Dermis microvascular lymphatic vessel endothelial cell (primary cell): ENCODE results near the gene SHC4. TPM values are rescaled to one million over a fixed set of nuclear protein-coding genes. Genes with fewer than 3 reads are reported as not detected.
A peak's percentile ranks its signal among the peaks of the same experiment; 100 is the strongest.
"Not testable (repeated sequence)": the region's sequence is repeated elsewhere in the genome, so short reads cannot be mapped to it uniquely, and the experiment has no call there.

Source experiments
- DNase-seq, 2 donors: peaks; one replicate each; pipeline versions ENCODE4 v3.0.0 to v3.0.0-alpha.2; 2010; ENCODE audit warnings: low read depth in 2 of 2
- total RNA-seq: library from RNA; depleted of rRNA; stranded (reverse); fragments of >200 nt; gene quantifications from 2 replicates; pipeline ENCODE4 v1.2.1, GENCODE V29; 2014

SHC4 gene
- total RNA-seq, 1 donor from 2014 or later: 0.51 TPM

DNA sequence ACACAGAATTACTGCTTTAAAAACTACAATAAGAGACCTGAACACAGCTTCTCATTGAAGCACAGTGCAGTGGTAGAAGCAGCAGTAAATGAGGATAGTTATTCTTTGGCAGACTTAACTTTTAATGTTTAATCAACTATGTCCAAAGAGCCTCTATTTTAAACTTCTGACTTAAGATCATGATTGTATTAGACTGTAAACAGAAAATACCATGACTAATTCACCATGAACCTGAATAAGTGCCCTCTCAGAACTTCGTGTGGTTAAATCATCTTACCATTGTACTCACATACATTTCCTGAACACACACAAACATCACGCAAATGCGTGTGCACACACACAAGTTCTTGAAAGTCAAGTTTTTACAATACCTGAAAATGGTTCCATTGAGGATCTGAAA lies 166.8 kb downstream of the SHC4 start:
- DNase-seq: peak in 1 of 2 donors; percentile 71

- no peak for DNase-seq
Observed at GRCh38 chr15:48796521-48796920, 167.2 kb downstream of the SHC4 start.

GRCh38 chr15:48795901-48796300 lies 167.8 kb downstream of the SHC4 start:
- DNase-seq: peak in 1 of 2 donors; percentile 38

DNA sequence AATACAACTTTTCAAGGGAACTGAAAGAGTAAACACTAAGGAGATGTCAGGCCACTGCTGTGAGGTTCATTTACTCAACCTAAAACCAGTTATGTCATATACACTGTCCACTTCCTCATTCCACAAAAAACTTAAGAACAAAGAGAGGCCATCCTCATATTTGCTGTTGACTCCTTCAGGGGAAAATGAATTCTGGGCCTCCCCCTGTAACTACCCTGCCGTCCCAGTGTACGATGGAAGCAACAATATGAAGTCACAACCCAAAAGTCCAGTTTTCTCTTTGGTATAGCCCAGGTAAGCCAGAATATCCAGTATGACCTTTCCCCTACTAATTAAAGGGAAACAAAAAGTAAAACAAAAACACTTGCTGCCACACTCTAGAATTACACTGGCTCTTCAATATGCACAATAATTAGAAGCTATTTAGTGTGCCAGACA lies 169.0 kb downstream of the SHC4 start:
- DNase-seq: no peak

DNA sequence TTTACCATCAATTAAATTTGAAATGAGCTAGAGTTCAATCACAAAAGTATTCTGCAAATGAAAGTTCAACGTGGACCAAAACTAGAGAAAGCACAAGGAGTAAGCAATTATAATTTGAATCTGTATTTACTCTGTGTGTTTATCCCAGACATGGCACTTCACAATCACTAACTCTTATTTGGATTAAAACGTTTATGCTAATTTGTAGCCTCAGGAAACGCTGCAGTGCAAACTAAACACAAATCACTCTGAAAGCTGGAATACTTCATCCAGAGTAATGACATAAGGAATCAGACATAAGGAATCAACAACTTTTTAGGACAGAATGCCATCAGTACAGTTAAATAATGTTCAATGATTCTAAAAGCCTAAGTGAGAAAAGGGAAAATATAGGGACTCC lies 171.3 kb downstream of the SHC4 start:
- no peak for DNase-seq

DNA sequence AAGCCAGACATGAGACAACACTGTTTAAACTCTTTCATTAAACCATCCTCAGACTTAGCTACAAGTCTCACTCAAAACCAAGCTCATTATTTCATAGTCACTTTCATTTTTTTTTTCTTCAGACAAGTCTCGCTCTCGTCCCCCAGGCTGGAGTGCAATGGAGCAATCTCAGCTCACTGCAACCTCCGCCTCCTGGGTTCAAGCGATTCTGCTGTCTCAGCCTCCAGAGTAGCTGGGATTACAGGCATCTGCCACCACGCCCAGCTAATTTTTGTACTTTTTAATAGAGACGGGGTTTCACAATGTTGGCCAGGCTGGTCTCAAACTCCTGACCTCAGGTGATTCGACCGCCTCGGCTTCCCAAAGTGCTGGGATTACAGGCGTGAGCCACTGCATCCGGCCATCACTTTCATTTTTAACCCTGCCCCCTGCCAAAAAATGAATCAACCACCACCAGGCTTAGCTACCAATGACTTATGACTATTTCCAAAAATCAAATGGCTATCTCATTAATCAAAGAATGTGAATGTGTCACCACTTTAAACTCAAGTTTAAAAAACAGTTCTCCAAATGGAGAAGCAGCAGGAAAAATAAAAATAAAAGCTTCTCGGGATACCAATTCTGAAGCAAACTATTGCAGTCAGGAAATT lies 173.1 kb downstream of the SHC4 start:
- DNase-seq: not testable (repeated sequence)

GRCh38 chr15:48785712-48786111 lies 178.0 kb downstream of the SHC4 start:
- no peak for DNase-seq

DNA sequence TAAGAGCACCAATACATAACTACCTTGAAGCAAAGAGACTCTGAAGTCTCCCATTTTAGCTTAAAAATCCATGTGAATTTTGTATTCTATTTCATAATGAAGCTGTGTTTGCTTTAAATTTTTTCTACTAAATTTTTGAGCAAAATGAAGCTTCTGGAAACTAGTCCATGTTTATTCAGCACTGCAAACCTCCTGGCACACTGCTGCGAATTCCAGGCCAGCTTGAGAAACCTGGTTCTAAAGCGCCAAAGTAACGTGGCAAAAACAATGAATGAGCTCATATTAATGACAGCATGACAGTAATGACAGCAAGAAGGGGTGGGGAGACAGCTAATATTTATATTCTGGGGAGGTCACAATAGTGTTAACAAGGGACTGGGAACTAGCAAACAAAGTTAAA lies 178.5 kb downstream of the SHC4 start:
- no peak for DNase-seq

GRCh38 chr15:48784756-48785155 lies 179.0 kb downstream of the SHC4 start:
- DNase-seq: no peak

DNA sequence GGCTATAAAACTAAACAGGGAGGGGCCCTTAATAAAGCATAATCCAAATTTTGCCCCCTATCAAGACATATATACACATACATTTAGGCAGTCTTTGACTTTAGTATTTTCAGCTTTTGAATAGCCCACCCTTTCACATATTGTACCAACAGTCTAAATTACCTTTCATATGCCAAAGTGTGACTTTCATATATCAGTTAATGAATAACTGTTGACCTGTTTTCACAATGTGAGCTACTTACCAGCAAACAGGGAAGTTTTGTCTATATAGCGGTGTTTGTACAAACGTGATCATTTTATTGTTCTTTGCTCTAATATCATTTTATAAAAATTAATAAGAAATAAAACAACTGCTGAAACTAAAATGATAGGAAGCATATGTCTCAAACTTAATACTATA lies 180.8 kb downstream of the SHC4 start:
- DNase-seq: no peak

GRCh38 chr15:48781481-48782081 lies 182.1 kb downstream of the SHC4 start:
- no peak for DNase-seq

DNA sequence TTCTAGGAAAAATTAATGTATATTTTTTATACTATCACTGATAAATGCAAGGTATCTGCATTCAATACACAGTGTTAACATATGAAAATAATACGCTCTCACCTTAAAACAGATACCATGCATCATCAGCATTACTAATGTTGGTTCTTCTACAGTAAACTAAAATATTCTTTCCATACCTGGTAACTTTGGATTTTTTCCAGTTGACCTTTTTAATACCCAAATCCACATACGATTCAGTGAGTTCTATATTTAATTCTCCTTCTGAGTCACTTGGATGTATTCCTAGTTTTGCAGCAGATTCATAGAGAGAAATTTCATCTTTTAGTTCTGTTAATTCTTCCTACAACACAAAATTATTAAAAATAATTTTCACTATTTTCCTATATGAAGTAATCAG lies 182.7 kb downstream of the SHC4 start:
- DNase-seq: no peak

DNA sequence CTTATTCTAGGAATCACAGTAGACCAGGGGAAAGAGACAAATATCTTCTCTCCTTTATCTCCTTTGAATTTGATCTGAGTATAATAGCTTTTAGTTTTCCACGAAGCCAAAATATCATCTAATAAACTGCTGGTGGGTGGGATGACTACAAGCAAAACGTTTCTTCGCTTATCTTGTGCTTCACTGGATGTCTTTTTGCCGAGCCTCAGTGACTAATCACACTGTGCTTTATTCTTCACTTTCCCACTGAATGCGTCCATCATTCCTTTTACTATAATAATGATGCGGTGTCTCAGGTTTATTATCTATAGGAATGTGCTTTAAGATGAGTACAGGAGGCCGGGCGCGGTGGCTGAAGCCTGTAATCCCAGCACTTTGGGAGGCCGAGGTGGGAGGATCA lies 185.4 kb downstream of the SHC4 start:
- DNase-seq: no peak

DNA sequence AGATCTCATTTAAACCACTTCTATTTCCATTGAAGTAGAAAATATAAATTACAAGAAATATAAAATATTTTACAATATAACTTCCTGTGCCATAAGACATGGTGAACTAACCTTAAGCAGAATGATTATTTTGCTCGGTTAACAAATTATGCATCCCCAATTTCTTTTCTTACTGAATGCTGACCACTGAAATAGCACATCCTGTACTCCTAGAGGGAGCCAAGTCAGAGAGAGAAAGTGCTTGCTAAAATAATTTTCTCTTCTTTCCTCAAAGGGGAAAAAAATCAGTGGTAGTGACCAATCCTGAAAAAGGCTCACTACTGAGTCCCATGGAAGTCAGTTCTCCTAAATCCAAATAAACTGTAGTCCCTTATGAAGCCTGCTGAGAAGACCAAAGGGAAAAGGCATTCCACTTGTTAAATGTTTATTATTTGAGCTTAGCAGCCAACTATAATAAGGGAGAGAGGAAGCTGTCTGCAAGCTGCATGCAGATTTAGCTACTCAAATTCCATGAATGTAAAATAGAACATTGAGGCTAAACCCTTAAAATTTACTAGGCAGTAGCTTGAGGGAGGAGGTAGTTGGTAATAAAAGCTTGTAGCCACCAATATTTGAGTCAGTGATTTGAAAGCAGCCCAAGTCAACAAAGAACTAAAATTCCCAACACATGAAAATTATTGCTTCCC lies 185.9 kb downstream of the SHC4 start:
- DNase-seq: no peak

DNA sequence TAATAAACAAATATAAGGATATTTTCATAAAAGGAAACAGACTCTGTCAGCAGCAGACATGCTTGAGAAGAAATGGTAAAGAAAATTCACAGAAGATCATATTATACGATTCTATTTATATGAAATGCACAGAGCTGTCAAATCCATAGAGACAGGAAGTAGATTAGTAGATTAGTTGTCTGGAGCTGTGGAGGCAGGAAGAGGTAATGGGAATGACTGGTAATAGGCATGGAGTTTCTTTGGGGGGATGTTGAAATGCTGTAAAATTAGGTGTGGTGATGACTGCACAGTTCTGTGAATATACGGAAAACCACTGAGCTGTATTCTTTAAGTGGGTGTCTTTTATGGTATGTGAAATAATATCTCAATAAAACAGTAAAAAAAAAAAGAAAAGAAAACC lies 188.2 kb downstream of the SHC4 start:
- DNase-seq: peak in 1 of 2 donors; percentile 57

GRCh38 chr15:48774484-48774883 lies 189.2 kb downstream of the SHC4 start:
- no peak for DNase-seq

Other genes with a start within 250 kb of the SHC4 start
- gene CEP152, start 152.8 kb downstream of the SHC4 start, total RNA-seq: 1.9 and 4.7 TPM in 2 replicates
- 122 and 133 TPM in 2 replicates for gene EID1, start 85.8 kb downstream of the SHC4 start, total RNA-seq
- gene SECISBP2L, start 82.5 kb upstream of the SHC4 start, total RNA-seq: 18.1 and 27.3 TPM in 2 replicates
- gene COPS2, start 191.7 kb upstream of the SHC4 start, total RNA-seq: 40.2 and 41.8 TPM in 2 replicates
- gene GALK2, start 206.3 kb upstream of the SHC4 start, total RNA-seq: 41.8 and 43.5 TPM in 2 replicates